H9 (cell line): ENCODE data around the gene GFPT1. TPM values are rescaled to one million over a fixed set of nuclear protein-coding genes. Genes with fewer than 3 reads are reported as not detected.

Source experiments
- DNase-seq: peaks from one replicate; pipeline ENCODE4 v3.0.0-alpha.2; 2017
- H2AFZ ChIP-seq: one replicate; pipeline ENCODE4 v1.6.1; 2013; ENCODE audit warnings: mild to moderate bottlenecking, low read length, control low read depth, moderate library complexity
- H2AK5ac ChIP-seq: 2 replicates; pipeline ENCODE4 v1.6.1; 2013; ENCODE audit warnings: low read length, control low read depth, mixed read lengths; ENCODE audit not compliant: insufficient read length
- H2BK120ac ChIP-seq: one replicate; pipeline ENCODE4 v1.6.1; 2013; ENCODE audit warnings: low read depth, mild to moderate bottlenecking, low read length, control low read depth, inconsistent platforms; ENCODE audit not compliant: poor library complexity, severe bottlenecking
- H2BK12ac ChIP-seq: 2 replicates; pipeline ENCODE4 v1.6.1; 2013; ENCODE audit warnings: low read length, control low read depth, mixed read lengths, low read depth; ENCODE audit not compliant: insufficient read length
- H2BK15ac ChIP-seq: 2 replicates; pipeline ENCODE4 v1.6.1; 2013; ENCODE audit warnings: low read depth, low read length, control low read depth
- H2BK20ac ChIP-seq: one replicate; pipeline ENCODE4 v1.6.1; 2013; ENCODE audit warnings: low read depth, mild to moderate bottlenecking, low read length, control low read depth, inconsistent platforms; ENCODE audit not compliant: poor library complexity, severe bottlenecking
- H2BK5ac ChIP-seq: 2 replicates; pipeline ENCODE4 v1.6.1; 2013; ENCODE audit warnings: low read length, control low read depth, mixed read lengths; ENCODE audit not compliant: insufficient read length
- H3K14ac ChIP-seq: 2 replicates; pipeline ENCODE4 v1.6.1; 2013; ENCODE audit warnings: low read length, control low read depth; ENCODE audit not compliant: insufficient read depth
- H3K18ac ChIP-seq: 2 replicates; pipeline ENCODE4 v1.6.1; 2013; ENCODE audit warnings: low read depth, mild to moderate bottlenecking, mixed read lengths, low read length, control low read depth; ENCODE audit not compliant: insufficient read length
- H3K23ac ChIP-seq: 2 replicates; pipeline ENCODE4 v1.6.1; 2013; ENCODE audit warnings: low read length, control low read depth, mixed read lengths, low read depth; ENCODE audit not compliant: insufficient read length
- H3K23me2 ChIP-seq: 2 replicates; pipeline ENCODE4 v1.6.1; 2013; ENCODE audit warnings: low read depth, mild to moderate bottlenecking, mixed read lengths, low read length, control low read depth; ENCODE audit not compliant: insufficient read length, poor library complexity, severe bottlenecking
- H3K27ac ChIP-seq: 2 replicates; pipeline ENCODE4 v1.5.1; 2013; ENCODE audit warnings: low read length, control low read depth, mixed read lengths, low read depth; ENCODE audit not compliant: insufficient read length
- H3K27me3 ChIP-seq: 2 replicates; pipeline ENCODE4 v1.6.1; 2013; ENCODE audit warnings: low read length, control low read depth, inconsistent platforms; ENCODE audit not compliant: insufficient read depth
- H3K4ac ChIP-seq: 2 replicates; pipeline ENCODE4 v1.6.1; 2013; ENCODE audit warnings: low read depth, mild to moderate bottlenecking, control low read depth, inconsistent platforms, low read length, moderate library complexity
- H3K4me1 ChIP-seq: 2 replicates; pipeline ENCODE4 v1.6.1; 2013; ENCODE audit warnings: low read length, control low read depth, inconsistent platforms; ENCODE audit not compliant: insufficient read depth
- H3K4me2 ChIP-seq: 2 replicates; pipeline ENCODE4 v1.6.1; 2013; ENCODE audit warnings: low read length, control low read depth, mixed read lengths; ENCODE audit not compliant: insufficient read length, insufficient read depth
- H3K56ac ChIP-seq: 2 replicates; pipeline ENCODE4 v1.6.1; 2013; ENCODE audit warnings: low read depth, mild to moderate bottlenecking, mixed read lengths, low read length, control low read depth; ENCODE audit not compliant: insufficient read length
- H3K79me1 ChIP-seq: 2 replicates; pipeline ENCODE4 v1.6.1; 2013; ENCODE audit warnings: low read depth, mild to moderate bottlenecking, moderate library complexity, low read length, control low read depth, inconsistent platforms; ENCODE audit not compliant: insufficient read depth, poor library complexity, severe bottlenecking
- H3K79me2 ChIP-seq: 2 replicates; pipeline ENCODE4 v1.6.1; 2013; ENCODE audit warnings: low read length, control low read depth, inconsistent platforms; ENCODE audit not compliant: insufficient read depth
- H3K9ac ChIP-seq: 2 replicates; pipeline ENCODE4 v1.6.1; 2013; ENCODE audit warnings: low read length, control low read depth, mixed read lengths; ENCODE audit not compliant: insufficient read length; ENCODE audit errors: extremely low read depth
- H3K9me3 ChIP-seq: one replicate; pipeline ENCODE4 v1.6.1; 2013; ENCODE audit warnings: low read depth, low read length, inconsistent platforms; ENCODE audit not compliant: control insufficient read depth
- H3T11ph ChIP-seq: one replicate; pipeline ENCODE4 v1.6.1; 2013; ENCODE audit warnings: mild to moderate bottlenecking, low read length, control low read depth, inconsistent platforms
- H4K20me1 ChIP-seq: one replicate; pipeline ENCODE4 v1.6.1; 2013; ENCODE audit not compliant: control insufficient read depth, insufficient read length, insufficient read depth
- H4K5ac ChIP-seq: 2 replicates; pipeline ENCODE4 v1.6.1; 2013; ENCODE audit warnings: low read depth, mild to moderate bottlenecking, mixed read lengths, low read length, control low read depth; ENCODE audit not compliant: insufficient read length
- H4K8ac ChIP-seq: replicated peaks from 2 replicates; pipeline ENCODE4 v1.6.1; 2013; ENCODE audit warnings: low read length, control low read depth, mixed read lengths, low read depth; ENCODE audit not compliant: insufficient read length
- H4K91ac ChIP-seq: 2 replicates; pipeline ENCODE4 v1.6.1; 2013; ENCODE audit warnings: low read depth, mild to moderate bottlenecking, moderate library complexity, mixed read lengths, low read length, control low read depth; ENCODE audit not compliant: insufficient read length
- H3K27ac Mint-ChIP-seq, 3 experiments: 2 replicates in 2 of 3; 3 replicates in 1 of 3; pipeline ENCODE4 v1.8.0; 2020 to 2021; ENCODE audit warnings: mixed read lengths in 3 of 3, mild to moderate bottlenecking in 1 of 3, moderate library complexity in 1 of 3
- H3K27me3 Mint-ChIP-seq: 2 replicates; pipeline ENCODE4 v1.8.0; 2021; ENCODE audit warnings: low read depth, mild to moderate bottlenecking, moderate library complexity, mixed read lengths
- H3K36me3 Mint-ChIP-seq, 3 experiments: 2 replicates in 2 of 3; 3 replicates in 1 of 3; pipeline ENCODE4 v1.8.0; 2020 to 2021; ENCODE audit warnings: low read depth in 3 of 3, mixed read lengths in 3 of 3; ENCODE audit not compliant: insufficient read depth in 1 of 3
- H3K4me1 Mint-ChIP-seq, 2 experiments: 2 replicates each; pipeline ENCODE4 v1.8.0; 2020; ENCODE audit warnings: mixed read lengths in 2 of 2
- H3K4me3 Mint-ChIP-seq, 2 experiments: 2 replicates in 1 of 2; 3 replicates in 1 of 2; pipeline ENCODE4 v1.8.0; 2020 to 2021; ENCODE audit warnings: mild to moderate bottlenecking in 2 of 2, mixed read lengths in 2 of 2, moderate library complexity in 1 of 2
- H3K9me3 Mint-ChIP-seq, 2 experiments: 2 replicates in 1 of 2; 3 replicates in 1 of 2; pipeline ENCODE4 v1.8.0; 2020; ENCODE audit warnings: mild to moderate bottlenecking in 2 of 2, mixed read lengths in 2 of 2, moderate library complexity in 1 of 2
- CTCF ChIP-seq: fragments of 200-600 bp; sonication (generic); conservative IDR thresholded peaks from 3 replicates; pipeline ENCODE4 v1.8.0; 2021; ENCODE audit warnings: antibody characterized with exemption, mild to moderate bottlenecking
- WGBS: extraction: QIAGEN DNeasy Blood & Tissue Kit; methylation state at CpG from one replicate; pipeline ENCODE4 v1.1.7; 2013; ENCODE audit warnings: missing lambda C conversion rate, low lambda C conversion rate, mixed read lengths; ENCODE audit not compliant: insufficient read length; ENCODE audit errors: extremely low coverage; 5-methylcytosine and 5-hydroxymethylcytosine counted together
- total RNA-seq: library from RNA; stranded (reverse); gene quantifications from 2 replicates; pipeline ENCODE4 v1.2.1, GENCODE V29; 2021

The GFPT1 gene
- total RNA-seq, 1 experiment from 2014 or later = 84.4 TPM

GRCh38 chr2:69280796-69281412, 106.1 kb downstream of the GFPT1 start:
- Mint-ChIP-seq H3K9me3 (no peaks in the 10 kb centered on the region), H3K36me3 (no peaks in the 10 kb centered on the region), H3K27me3 (peaks cover 2% of the 10 kb centered on the region), H3K4me3 (no peak overlapping the region), H3K4me1 (peaks cover 0 to 8% of the 10 kb centered on the region in 2 experiments; a peak in 2 of 4 replicates), H3K27ac (no peak overlapping the region)
- no peak overlapping the region for H2BK20ac ChIP-seq
- H3K14ac ChIP-seq = no peak overlapping the region
- no peaks in the 10 kb centered on the region for H3K27me3 ChIP-seq
- H3K18ac ChIP-seq = no peak overlapping the region
- H3K79me1 ChIP-seq = no peaks in the 10 kb centered on the region
- no peak overlapping the region for H4K91ac ChIP-seq
- TF ChIP-seq CTCF = no peak
- no peak overlapping the region for H2AFZ ChIP-seq
- no peak overlapping the region for H3K23ac ChIP-seq
- H3K56ac ChIP-seq = no peak overlapping the region
- no peak overlapping the region for H4K8ac ChIP-seq
- no peak overlapping the region for H2BK15ac ChIP-seq
- no peak overlapping the region for H3T11ph ChIP-seq
- no peak overlapping the region for H3K27ac ChIP-seq
- no peak overlapping the region for H2BK12ac ChIP-seq
- H3K9ac ChIP-seq = no peak overlapping the region
- no peak for DNase-seq
- no CpG with 5 or more reads among the region's 4 CpGs for WGBS
- no peaks in the 10 kb centered on the region for H4K20me1 ChIP-seq
- H3K4ac ChIP-seq = no peak overlapping the region
- no peaks in the 10 kb centered on the region for H3K9me3 ChIP-seq
- H2BK120ac ChIP-seq = no peak overlapping the region
- no peak overlapping the region for H2AK5ac ChIP-seq
- no peaks in the 10 kb centered on the region; the same call in 1 of the 2 replicates for H3K4me1 ChIP-seq
- H4K5ac ChIP-seq = no peak overlapping the region
- no peak overlapping the region for H3K4me2 ChIP-seq
- no peaks in the 10 kb centered on the region for H3K23me2 ChIP-seq
- H2BK5ac ChIP-seq = no peak overlapping the region
- no peaks in the 10 kb centered on the region for H3K79me2 ChIP-seq
